GM18951 (cell line): ENCODE results near the gene NEUROG3.

Experiments
- POLR2A ChIP-seq: IDR thresholded peaks from 4 replicates; pipeline ENCODE4 v1.6.1; 2011; ENCODE audit warnings: mild to moderate bottlenecking; ENCODE audit not compliant: insufficient read length, insufficient read depth; ENCODE audit errors: extremely low read depth
- in situ Hi-C: fragments of 300-500 bp; cut with MboI; formaldehyde crosslinking; loops from one replicate; pipeline ENCODE4 v1.12.0; 2022; ENCODE audit warnings: low sequenced_read_pairs, mixed read lengths, inconsistent platforms; ENCODE audit not compliant: unreplicated experiment

The NEUROG3 gene, protein sequence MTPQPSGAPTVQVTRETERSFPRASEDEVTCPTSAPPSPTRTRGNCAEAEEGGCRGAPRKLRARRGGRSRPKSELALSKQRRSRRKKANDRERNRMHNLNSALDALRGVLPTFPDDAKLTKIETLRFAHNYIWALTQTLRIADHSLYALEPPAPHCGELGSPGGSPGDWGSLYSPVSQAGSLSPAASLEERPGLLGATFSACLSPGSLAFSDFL

DNA sequence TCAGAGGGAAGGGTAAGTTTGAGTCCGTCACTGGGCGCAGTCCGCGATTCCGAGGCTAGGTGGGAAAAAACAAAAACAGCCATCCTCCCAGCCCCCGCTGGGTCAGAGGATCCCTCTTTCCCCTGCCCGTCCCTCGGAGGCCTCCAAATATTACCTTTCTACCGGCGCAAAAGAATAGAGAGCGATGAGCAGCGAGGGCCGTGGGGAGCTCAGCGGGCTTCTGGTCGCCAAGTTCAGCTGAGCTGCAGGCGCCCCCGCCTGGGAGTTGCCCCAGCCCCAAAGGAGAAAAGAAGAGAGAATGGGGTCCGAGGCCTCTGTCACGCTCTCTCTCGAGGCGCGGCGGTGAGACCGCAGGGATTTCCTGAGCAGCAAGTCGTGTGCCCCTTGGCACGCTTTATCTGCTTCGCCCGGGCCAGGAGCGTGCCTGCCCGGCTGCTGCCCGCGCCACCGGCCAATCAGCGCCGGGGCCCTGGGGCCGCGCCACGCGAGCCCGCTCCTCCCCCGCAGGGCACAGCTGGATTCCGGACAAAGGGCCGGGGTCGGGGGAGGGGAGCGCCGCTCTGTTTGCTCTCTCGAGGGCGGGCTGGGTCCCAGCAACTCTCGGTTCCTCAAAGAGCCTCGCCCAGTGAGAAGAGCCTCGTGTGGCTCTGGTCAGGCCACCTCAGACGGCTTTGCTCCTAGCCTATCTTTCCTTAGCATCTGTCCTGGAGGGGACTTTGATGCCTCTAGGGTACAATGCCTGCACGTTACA lies at the start of gene NEUROG3:
TSS of gene NEUROG3 (minus strand) at position 367 of the 751 bp plus-strand sequence. CDS start 379 bp downstream, outside the sequence.
- no peak for TF ChIP-seq POLR2A
- in situ Hi-C loops = no loop called here

DNA sequence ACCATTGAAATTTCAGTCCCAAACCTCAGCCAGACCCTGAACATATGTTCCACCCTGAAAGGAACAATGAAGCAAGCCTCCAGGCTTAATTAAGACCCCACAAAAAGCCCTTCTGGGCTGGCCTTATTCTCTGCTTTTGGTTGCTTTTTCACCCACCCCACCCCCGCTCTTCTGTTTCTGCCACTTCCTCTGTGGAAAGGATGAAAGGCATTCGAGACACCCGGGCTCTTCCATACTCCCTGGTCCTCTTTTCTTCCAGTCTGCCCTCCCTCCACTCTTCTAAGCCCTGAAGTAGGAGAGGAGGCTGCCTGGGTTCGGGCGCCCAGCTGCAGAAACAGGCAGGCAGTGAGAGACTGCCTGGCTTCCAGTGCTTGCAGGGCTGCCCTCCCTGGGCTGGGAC lies 47.4 kb upstream of the NEUROG3 start:
- in situ Hi-C loops = no loop called here
- no peak for TF ChIP-seq POLR2A

DNA sequence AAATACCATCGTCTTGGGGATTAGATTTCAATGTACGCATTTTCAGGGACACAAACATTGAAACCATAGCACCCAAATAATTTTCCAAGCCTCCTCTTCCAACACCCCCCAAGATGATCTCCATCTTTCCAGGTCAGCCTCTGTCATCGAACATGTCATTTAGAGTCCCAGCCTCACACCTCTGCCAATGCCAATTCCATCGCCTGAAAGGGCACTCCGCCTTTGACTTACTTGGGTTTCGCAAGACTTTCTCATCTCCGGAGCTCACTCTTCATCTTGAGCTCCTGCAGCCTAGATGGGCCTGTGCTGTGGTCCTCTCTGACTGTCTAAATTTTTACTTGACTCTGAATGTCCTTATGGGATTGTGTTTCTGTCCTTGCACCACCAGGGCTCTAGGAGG lies 46.4 kb upstream of the NEUROG3 start:
- in situ Hi-C loops = no loop called here
- TF ChIP-seq POLR2A = no peak

DNA sequence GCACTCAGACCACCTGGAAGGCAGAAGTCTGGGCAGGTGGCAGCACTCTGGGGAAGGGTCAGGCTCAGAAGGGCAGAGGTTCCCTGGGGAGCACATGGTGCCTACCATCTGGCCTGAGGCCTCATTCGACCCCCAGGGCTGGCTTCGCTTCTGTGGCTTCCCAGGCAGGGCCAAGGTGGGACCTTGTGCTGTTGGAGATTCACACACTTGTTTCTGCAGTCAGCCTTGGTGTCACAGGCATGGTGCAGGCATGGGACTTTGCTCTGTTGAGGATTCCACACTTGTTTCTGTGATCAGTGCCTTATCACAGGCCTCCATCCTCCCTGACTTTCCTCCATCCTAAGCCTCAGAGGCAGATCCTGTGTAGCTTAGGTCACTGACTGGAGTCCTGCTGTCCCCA lies 45.5 kb upstream of the NEUROG3 start:
- TF ChIP-seq POLR2A = no peak
- in situ Hi-C loops = no loop called here

DNA sequence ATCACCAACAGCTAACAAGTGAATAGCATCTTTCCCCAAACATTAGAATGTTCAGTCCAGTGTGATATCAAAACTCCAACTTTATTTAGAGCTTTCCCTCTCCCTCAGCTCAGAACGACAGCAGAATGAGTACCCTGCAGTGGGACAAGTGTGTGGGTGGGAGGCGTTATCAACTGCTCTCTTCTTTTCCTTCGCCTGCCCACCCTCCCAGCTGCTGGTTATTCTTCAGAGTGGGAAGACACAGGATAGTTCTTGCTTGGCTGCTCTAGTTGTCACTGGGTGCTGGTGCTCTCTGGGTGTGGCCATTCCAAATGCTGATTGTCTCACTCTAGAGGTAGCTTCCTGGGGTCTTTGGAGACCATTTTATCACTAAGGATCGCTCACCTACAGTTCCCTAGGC lies 43.1 kb upstream of the NEUROG3 start:
- in situ Hi-C loops = no loop called here
- no peak for TF ChIP-seq POLR2A

DNA sequence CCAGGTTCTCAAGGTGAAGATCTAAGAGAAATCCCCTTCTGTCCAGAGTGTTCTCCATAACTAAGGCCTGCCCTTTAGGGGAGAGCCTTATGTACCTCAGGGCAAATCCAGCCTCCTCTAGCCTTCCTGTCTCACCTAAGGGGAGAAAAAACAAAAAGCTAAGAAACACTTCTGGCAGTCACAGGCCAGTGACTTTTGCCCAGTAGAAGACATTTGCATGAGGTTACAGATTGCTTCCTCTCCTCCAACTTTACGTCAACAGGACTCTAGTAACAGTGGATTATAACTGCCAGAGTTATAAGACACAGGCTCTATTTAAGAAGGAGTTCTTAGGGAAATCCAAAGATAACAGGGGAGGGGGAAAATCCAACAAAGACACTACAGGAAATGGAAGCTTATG lies 40.9 kb upstream of the NEUROG3 start:
- in situ Hi-C loops = no loop called here

DNA sequence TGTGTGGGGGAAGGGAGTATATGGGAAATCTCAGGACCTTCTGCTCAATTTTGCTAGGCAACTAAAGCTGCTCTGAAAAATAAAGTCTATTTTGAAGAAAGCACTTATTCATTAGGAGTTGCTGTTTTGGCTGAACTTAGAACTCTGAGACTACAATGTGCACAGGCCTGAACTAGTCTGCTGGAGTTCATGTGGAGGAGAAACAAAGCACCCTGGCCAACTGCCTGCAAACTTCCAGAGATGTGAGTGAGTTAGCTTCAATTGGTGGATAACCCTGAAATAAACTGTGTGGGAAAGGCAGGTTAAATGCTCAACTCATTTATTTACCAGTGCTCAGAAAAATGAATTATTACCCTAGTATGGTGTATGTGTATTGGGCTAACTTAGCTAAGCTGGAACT lies 39.5 kb upstream of the NEUROG3 start:
- TF ChIP-seq POLR2A = no peak
- in situ Hi-C loops = no loop called here

More for the DNA sequence above, 40.9 kb upstream of the NEUROG3 start:
- no peak for TF ChIP-seq POLR2A

DNA sequence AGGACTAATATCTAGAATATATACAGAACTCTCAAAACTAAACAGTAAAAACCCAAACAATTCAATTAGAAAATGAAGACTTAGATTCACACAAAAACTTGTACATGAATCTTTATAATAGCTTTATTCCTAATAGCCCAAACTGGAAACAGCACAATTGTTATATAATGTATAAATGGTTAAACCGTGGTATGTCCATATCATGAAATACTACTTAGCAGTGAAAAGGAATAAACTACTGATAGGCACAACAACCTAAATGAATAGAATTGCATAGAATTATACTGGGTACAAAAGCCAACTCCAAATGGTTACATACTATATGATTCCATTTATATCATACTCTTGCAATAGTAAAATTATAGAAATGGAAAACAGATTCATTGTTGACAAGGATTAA lies 35.9 kb upstream of the NEUROG3 start:
- TF ChIP-seq POLR2A = no peak
- in situ Hi-C loops = no loop called here

DNA sequence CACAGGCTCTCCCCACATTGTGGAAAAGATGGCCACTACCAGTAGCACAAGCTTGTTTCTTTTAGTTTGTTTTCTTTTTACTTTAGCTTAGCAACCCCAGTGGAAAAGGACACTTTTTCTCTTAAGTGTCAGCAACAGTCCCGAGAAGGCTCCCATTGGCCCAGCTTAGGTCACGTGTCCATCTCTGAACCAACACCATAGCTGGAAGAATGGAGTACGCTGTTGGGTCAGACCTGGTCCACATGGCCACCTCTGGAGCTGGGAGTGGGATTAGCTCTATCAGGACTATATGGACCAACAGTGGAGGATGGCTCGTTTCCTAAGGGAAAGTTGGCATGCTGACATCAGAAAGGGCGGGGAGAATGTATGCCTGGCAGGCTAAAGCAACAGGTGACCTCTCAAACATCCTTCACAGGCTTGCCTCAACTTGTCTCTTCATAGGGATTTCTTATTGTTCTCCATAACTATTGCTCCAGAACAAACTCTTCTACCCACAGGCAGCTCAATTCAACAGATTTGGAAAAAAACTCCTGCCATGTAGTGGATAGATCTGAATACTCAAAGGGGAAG lies 27.6 kb upstream of the NEUROG3 start:
- TF ChIP-seq POLR2A = no peak
- in situ Hi-C loops = no loop called here

DNA sequence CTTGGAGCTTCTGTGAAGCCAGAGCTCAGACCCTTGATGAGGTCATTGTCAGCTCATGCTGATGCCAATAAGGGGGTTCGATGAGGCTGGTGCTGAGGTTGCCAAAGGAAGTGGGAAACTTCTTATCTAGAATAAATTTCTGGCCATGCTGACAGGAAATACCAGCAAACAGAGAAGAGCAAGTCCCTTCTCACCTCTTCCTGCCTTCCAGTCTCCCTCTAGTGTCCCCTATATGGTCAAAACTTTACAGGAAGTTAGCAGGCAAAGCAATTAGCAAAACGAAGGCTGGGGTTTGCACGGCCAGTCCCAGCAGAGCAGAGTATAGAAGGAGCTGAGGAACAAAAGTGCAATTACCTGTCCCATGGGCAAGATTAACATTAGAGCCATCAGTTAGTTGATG lies 15.1 kb upstream of the NEUROG3 start:
- TF ChIP-seq POLR2A = no peak
- in situ Hi-C loops = no loop called here

DNA sequence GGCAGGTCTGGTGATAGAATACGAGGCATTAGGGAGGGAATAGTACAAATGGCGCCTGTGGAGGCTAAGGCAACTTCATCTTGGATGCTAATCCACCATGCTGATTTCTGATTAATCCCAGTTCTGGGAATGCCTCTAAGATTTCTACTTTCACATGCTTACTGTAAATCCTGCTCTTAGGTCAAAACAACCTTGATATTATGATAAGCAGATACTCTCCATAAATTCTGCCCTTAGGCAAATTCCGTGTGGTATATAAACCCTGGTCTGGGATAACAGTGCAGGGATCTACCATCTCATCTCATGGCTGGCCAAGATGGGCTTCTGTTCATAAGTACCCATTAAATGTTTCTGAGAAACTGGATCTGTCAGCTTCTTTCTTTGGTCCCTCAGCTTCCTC lies 11.4 kb upstream of the NEUROG3 start:
- TF ChIP-seq POLR2A = no peak
- in situ Hi-C loops = no loop called here

DNA sequence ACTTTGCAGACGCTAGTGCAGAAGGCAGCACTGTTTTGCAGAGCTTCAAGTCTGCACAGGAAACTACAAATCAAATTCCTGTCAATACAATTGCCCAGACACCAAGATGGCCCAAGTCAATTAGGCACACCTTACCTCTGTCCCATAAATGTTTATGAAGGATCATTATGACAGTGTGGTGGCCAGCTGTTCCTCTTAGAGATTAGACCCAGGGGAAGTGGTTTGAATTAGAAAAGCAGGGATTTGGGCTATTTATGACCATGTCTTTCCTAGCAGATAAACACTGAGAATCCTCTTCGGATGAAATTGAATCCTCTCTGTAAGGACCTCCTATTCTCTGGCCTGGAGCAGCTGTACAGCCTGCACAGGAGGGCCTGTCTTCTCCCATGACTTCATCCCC lies 9.9 kb upstream of the NEUROG3 start:
- in situ Hi-C loops = no loop called here
- no peak for TF ChIP-seq POLR2A

DNA sequence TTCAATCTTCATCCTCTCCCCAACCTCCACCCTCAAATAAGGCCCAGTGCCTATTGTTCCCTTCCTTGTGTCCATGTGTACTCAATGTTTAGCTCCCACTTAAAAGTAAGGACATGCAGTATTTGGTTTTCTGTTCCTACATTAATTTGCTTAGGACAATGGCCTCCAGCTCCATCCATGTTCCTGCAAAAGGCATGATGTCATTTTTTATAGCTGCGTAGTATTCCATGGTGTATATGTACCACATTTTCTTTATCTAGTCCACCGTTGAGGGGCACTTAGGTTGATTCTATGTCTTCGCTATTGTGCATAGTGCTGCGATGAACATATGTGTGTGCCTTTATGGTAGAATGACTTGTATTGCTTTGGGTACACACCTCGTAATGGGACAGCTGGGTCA lies 7.2 kb upstream of the NEUROG3 start:
- TF ChIP-seq POLR2A = no peak
- in situ Hi-C loops = no loop called here
